GM20000 (cell line): ENCODE measurements around the gene ARMC9.

Experiments used
- DNase-seq: peaks from one replicate; pipeline ENCODE4 v3.0.0; 2012; ENCODE audit warnings: low spot score
- CTCF ChIP-seq: IDR thresholded peaks from 2 replicates; pipeline ENCODE4 v1.5.1; 2012; ENCODE audit warnings: mild to moderate bottlenecking, control low read depth; ENCODE audit errors: extremely low read depth, missing control alignments

ARMC9 gene

GRCh38 chr2:231284296-231284695, 85.9 kb downstream of the ARMC9 start:
- TF ChIP-seq CTCF: no peak
- no peak for DNase-seq

GRCh38 chr2:231286964-231287363, 88.5 kb downstream of the ARMC9 start:
- no peak for DNase-seq
- no peak for TF ChIP-seq CTCF

GRCh38 chr2:231287696-231288095, 89.3 kb downstream of the ARMC9 start:
- DNase-seq: no peak
- TF ChIP-seq CTCF: no peak

- DNase-seq: no peak
- TF ChIP-seq CTCF: no peak
These were observed 90.2 kb downstream of the ARMC9 start for GRCh38 chr2:231288590-231288989.

GRCh38 chr2:231290321-231291015, 92.0 kb downstream of the ARMC9 start:
- no peak for TF ChIP-seq CTCF
- DNase-seq: no peak

- DNase-seq: no peak
These were observed 94.2 kb downstream of the ARMC9 start for GRCh38 chr2:231292472-231293134.

GRCh38 chr2:231293163-231293562, 94.7 kb downstream of the ARMC9 start:
- no peak for DNase-seq
- no peak for TF ChIP-seq CTCF

More at GRCh38 chr2:231292472-231293134, 94.2 kb downstream of the ARMC9 start:
- TF ChIP-seq CTCF: no peak
